Rectal smooth muscle tissue (tissue), 1 donor: ENCODE results near the gene DLST.
A peak's percentile ranks its signal among the peaks of the same experiment; 100 is the strongest.
"Not testable (repeated sequence)": the region's sequence is repeated elsewhere in the genome, so short reads cannot be mapped to it uniquely, and the experiment has no call there.

Experiments used
- H3K27ac ChIP-seq: one replicate; pipeline ENCODE4 v1.7.0; 2013; ENCODE audit warnings: low read depth, low read length, inconsistent platforms
- H3K27me3 ChIP-seq: one replicate; pipeline ENCODE4 v1.7.0; 2013; ENCODE audit warnings: low read length; ENCODE audit not compliant: control insufficient read depth, insufficient read depth
- H3K36me3 ChIP-seq: one replicate; pipeline ENCODE4 v1.7.0; 2013; ENCODE audit warnings: low read length; ENCODE audit not compliant: control insufficient read depth, insufficient read depth
- H3K4me1 ChIP-seq: one replicate; pipeline ENCODE4 v1.7.0; 2013; ENCODE audit warnings: low read length; ENCODE audit not compliant: control insufficient read depth, insufficient read depth
- H3K4me3 ChIP-seq: one replicate; pipeline ENCODE4 v1.7.0; 2013; ENCODE audit warnings: low read length
- H3K9ac ChIP-seq: one replicate; pipeline ENCODE4 v1.7.0; 2013; ENCODE audit warnings: low read length

Gene DLST

DNA sequence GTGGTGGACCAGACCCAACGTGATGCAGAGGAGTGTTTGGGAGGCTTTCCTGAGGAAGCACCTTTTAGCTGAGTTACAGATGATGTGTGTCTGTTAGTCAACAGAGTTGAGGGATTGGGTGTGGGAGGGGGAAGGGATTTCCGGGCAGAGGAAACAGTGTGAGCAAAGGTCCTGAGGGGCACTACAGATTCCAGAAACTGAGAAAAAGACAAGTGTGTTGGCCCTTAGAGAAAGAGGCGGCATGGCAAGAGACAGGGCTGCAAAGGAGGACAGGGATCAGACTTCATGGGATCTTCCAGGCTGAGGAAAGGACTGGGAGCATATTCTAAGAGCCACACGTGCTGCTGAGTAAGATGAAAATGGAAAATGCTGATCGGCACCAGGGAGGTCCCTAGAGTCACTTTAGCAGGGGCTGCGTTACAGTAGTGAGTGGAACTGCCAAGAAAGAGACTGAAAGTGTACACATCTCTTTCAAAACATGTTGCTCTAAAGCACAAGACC lies 50.7 kb downstream of the DLST start:
- Histone ChIP-seq H3K36me3 (no peaks in the 10 kb centered on the region), H3K4me1 (no peaks in the 10 kb centered on the region), H3K27ac (no peak overlapping the region), H3K4me3 (no peak overlapping the region), H3K9ac (no peak overlapping the region), H3K27me3 (no peaks in the 10 kb centered on the region)

DNA sequence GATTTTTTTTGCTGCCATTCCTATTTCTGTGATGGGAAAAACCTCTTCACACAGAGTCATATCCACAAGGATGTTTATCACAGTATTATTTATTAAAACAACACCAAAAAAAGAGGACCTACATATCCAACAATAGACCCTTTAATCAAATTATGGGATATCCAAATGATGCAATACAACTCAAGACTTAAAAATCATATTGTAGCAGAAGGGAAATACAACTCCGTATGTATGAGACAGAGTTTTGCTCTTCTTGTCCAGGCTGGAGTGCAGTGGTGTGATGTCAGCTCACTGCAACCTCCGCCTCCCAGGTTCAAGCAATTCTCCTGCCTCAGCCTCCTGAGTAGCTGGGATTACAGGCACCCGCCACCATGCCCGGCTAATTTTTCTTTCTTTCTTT lies 51.2 kb downstream of the DLST start:
- not testable (repeated sequence) for H3K4me3 ChIP-seq, H3K36me3 ChIP-seq, H3K27me3 ChIP-seq, H3K9ac ChIP-seq, H3K27ac ChIP-seq, H3K4me1 ChIP-seq

DNA sequence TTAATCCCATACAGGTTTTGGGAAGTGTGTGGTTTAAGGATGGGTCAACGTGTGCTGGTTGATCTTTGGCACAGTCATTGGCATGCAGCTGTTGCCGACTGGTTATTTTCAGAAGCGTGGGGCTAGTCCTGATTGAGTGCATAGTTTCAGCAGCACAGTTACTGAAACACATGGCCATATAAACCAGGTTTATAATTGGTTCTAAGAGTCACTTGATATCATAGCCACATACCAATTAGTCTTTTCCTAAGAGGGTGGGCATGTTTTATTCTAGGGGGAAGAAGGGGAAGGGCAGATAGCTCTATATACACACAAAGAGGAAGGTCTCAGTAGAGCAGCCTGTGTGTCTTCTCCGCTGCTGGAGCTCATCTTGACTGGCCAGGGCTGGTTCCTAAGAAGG lies 52.3 kb downstream of the DLST start:
- H3K4me3 ChIP-seq, result no peak overlapping the region
- no peak overlapping the region for H3K27ac ChIP-seq
- H3K27me3 ChIP-seq, result no peaks in the 10 kb centered on the region
- no peaks in the 10 kb centered on the region for H3K4me1 ChIP-seq
- no peak overlapping the region for H3K9ac ChIP-seq
- no peaks in the 10 kb centered on the region for H3K36me3 ChIP-seq

- peaks cover 2% of the 10 kb centered on the region for H3K4me1 ChIP-seq
- H3K27me3 ChIP-seq, result no peaks in the 10 kb centered on the region
- no peak overlapping the region for H3K4me3 ChIP-seq
- H3K9ac ChIP-seq, result no peak overlapping the region
- no peaks in the 10 kb centered on the region for H3K36me3 ChIP-seq
- no peak overlapping the region for H3K27ac ChIP-seq
These were observed 53.0 kb downstream of the DLST start for GRCh38 chr14:74934476-74935359.

DNA sequence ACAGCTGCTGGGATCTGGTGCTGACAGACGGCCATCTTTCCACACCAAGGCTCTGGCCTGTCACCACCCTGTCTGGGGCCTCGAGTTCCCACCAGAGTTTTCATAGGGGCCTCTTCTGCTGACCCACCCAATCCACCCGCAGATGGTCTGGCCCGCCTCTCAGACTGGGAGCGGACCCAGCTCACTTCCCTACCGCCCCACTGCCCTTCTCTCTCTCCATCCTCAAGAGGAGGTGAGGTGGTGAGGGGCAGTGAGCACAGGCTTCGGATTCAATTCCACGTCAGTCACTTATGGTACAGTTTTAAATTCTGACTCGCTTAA lies 53.6 kb downstream of the DLST start:
- H3K4me3 ChIP-seq, result no peak overlapping the region
- no peak overlapping the region for H3K27ac ChIP-seq
- no peak overlapping the region for H3K9ac ChIP-seq
- H3K27me3 ChIP-seq, result no peaks in the 10 kb centered on the region
- H3K36me3 ChIP-seq, result no peaks in the 10 kb centered on the region
- peaks cover 4% of the 10 kb centered on the region for H3K4me1 ChIP-seq

- Histone ChIP-seq H3K27ac (no peak overlapping the region), H3K4me1 (peaks cover 4% of the 10 kb centered on the region), H3K36me3 (no peaks in the 10 kb centered on the region), H3K27me3 (no peaks in the 10 kb centered on the region), H3K9ac (no peak overlapping the region), H3K4me3 (no peak overlapping the region)
These were observed 54.4 kb downstream of the DLST start for GRCh38 chr14:74936151-74936550.

DNA sequence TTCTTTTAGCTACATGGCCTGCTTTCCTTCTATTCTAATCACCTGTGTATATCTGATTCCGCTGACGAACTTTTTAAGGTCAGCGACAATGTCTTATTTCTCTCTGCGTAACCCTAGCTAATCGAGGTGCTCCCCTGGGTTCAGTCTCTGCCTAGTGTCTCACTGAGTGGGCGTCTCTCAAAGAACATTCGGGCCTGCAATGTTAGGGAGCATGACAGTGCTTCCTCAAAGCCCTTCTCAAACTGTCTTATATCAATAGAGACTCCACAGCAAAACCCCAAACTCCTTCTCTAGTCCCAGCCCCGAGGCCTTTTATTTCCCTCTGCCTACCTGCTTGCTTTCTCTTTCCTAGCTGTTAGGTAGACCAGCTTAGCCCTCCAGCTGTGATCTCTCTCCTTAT lies 55.0 kb downstream of the DLST start:
- Histone ChIP-seq H3K4me3 (no peak overlapping the region), H3K27me3 (no peaks in the 10 kb centered on the region), H3K36me3 (no peaks in the 10 kb centered on the region), H3K4me1 (peaks cover 4% of the 10 kb centered on the region), H3K9ac (no peak overlapping the region), H3K27ac (no peak overlapping the region)

- Histone ChIP-seq H3K4me1 (peaks cover 4% of the 10 kb centered on the region), H3K27ac (no peak overlapping the region), H3K36me3 (no peaks in the 10 kb centered on the region), H3K4me3 (no peak overlapping the region), H3K27me3 (no peaks in the 10 kb centered on the region), H3K9ac (no peak overlapping the region)
These were observed 55.5 kb downstream of the DLST start for GRCh38 chr14:74937171-74937570.

DNA sequence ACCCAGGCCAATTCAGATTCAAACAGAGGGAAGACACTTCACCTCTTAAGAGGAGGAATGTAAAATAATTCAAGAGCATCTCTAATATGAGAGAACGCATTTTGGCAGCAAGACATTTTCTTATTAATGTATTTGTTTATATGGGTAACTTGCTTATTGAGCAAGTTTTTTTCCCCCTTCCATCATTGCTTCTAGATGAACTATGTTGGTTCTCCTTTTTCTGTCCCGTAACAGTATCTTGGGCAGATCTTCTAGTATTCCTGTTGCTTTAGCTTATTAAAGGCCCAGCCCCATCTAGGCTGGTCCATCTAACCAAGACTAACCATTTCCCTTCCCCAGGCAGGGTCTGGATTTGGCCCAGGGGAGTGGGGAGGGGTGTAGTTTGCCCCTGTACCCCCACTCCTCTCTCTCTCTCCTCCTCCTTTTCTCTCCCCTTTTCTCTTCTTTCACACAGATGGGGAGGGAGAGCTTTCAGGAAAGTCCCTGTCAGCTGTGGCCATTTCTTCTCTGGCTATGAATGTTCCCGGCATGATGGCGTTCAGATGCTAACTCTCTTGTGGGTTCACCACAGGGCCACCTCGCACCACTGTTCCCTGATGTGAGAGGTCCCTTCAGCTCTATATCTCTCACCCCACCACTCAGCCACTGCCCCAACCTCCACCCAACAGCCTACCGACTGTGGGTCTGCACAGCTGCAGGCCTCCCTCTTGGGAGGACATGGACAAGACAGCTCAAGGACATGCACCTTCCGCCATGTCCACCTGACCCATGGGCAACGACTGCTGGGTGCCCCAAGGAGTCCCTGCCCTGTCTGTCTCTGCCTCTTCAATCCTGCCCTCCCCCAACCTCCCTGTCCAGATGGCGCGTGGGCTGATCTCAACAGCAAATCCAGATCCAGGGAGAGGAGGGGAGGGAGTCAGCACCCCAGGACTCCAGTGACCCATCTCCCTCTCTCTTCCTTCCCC lies 57.1 kb downstream of the DLST start:
- Histone ChIP-seq H3K36me3 (no peaks in the 10 kb centered on the region), H3K27me3 (no peaks in the 10 kb centered on the region), H3K4me3 (no peak overlapping the region), H3K4me1 (peaks cover 4% of the 10 kb centered on the region), H3K27ac (no peak overlapping the region), H3K9ac (no peak overlapping the region)

DNA sequence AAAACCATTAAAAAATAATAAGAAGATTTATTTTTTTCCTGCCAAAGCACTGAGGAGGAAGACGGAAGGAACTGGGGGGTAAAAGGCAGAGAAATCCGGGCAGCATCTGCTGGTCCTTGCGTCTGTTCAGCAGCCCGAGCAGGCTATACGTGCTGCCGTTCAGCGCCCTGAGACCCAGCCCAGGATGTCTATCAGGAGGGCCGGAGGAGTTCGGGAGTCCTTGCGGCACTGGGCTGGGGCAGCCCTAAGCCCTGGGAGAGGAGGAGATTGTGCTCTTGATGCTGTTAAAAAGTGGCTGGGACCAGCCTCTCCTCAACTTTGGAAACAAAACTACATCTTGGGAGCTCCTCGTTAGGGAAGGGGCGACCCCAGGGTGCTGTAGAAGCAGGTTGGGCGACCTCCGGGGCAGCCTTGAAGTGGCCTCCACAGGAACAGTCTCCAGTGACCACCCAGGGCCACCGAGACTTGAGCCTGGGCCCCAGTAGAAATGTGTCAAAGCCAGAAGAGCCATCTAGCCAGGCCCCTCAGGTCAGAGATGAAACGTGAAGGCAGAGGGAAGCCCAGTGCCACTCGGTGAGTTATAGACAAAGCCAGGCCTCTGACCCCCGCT lies 59.3 kb downstream of the DLST start:
- Histone ChIP-seq H3K9ac (no peak overlapping the region), H3K27ac (peak overlapping the region; percentile 59), H3K4me3 (peak overlapping the region; percentile 56), H3K27me3 (no peaks in the 10 kb centered on the region), H3K36me3 (no peaks in the 10 kb centered on the region), H3K4me1 (peaks cover 4% of the 10 kb centered on the region)

- peaks cover 4% of the 10 kb centered on the region for H3K4me1 ChIP-seq
- H3K9ac ChIP-seq, result no peak overlapping the region
- H3K27me3 ChIP-seq, result no peaks in the 10 kb centered on the region
- H3K36me3 ChIP-seq, result no peaks in the 10 kb centered on the region
- H3K27ac ChIP-seq, result peak overlapping the region; percentile 59
- peak overlapping the region; percentile 56 for H3K4me3 ChIP-seq
These were observed 60.0 kb downstream of the DLST start for GRCh38 chr14:74941676-74942097.

DNA sequence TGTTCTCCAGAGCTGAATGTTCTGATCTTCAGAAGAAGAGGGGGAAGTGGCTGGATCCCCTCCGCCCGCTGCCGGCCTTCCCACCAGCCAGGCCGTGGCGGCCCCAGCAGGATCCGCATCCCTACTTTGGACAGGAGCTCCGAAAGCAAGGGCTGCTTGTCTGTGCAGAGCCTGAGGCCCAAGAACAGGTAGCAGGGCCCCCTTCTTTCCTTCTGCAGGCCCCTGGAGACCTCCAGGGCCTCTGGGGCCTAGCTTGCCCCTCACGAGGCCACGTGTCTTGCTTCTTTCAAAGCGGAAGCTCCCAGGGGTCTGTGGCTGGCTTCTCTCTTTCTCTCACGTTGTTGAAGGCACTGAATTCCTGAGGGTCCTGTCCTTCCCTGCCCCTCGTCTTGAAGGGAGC lies 60.5 kb downstream of the DLST start:
- Histone ChIP-seq H3K9ac (no peak overlapping the region), H3K36me3 (no peaks in the 10 kb centered on the region), H3K4me3 (no peak overlapping the region), H3K4me1 (peaks cover 4% of the 10 kb centered on the region), H3K27ac (peak overlapping the region; percentile 41), H3K27me3 (no peaks in the 10 kb centered on the region)
